HG02571 (cell line): ENCODE results near the gene GOLGA8N.
"Not testable (repeated sequence)": the region's sequence is repeated elsewhere in the genome, so short reads cannot be mapped to it uniquely, and the experiment has no call there.

Source experiments
- ATAC-seq: cut with Tn5 transposase; IDR thresholded peaks from one replicate; pipeline ENCODE4 v1.9.1; 2021; ENCODE audit warnings: mild to moderate bottlenecking, moderate library complexity; ENCODE audit not compliant: unreplicated experiment

GOLGA8N gene

GRCh38 chr15:32593151-32593550 lies at the start of gene GOLGA8N:
TSS of gene GOLGA8N (plus strand) at chr15:32593456.
- not testable (repeated sequence) for ATAC-seq

- ATAC-seq: not testable (repeated sequence)
Measured at GRCh38 chr15:32543456-32543855, 49.8 kb upstream of the GOLGA8N start.

GRCh38 chr15:32545129-32545528 lies 48.1 kb upstream of the GOLGA8N start:
- not testable (repeated sequence) for ATAC-seq

GRCh38 chr15:32554587-32554986 lies 38.7 kb upstream of the GOLGA8N start:
- not testable (repeated sequence) for ATAC-seq

GRCh38 chr15:32562198-32562597 lies 31.1 kb upstream of the GOLGA8N start:
- not testable (repeated sequence) for ATAC-seq

GRCh38 chr15:32568988-32569387 lies 24.3 kb upstream of the GOLGA8N start:
- ATAC-seq: not testable (repeated sequence)

- not testable (repeated sequence) for ATAC-seq
Measured at GRCh38 chr15:32578482-32578881, 14.8 kb upstream of the GOLGA8N start.

GRCh38 chr15:32585844-32586243 lies 7.4 kb upstream of the GOLGA8N start:
- not testable (repeated sequence) for ATAC-seq

- not testable (repeated sequence) for ATAC-seq
Measured at GRCh38 chr15:32609518-32609917, 16.3 kb downstream of the GOLGA8N start.

- ATAC-seq: not testable (repeated sequence)
Measured at GRCh38 chr15:32610719-32611118, 17.5 kb downstream of the GOLGA8N start.

GRCh38 chr15:32614712-32615050 lies 21.4 kb downstream of the GOLGA8N start:
- peak; percentile 29 for ATAC-seq

- peak; percentile 67 for ATAC-seq
Measured at GRCh38 chr15:32615051-32615870, 22.0 kb downstream of the GOLGA8N start, which contains the start of gene ARHGAP11A. TSS of gene ARHGAP11A (plus strand) at chr15:32615504. CDS start at chr15:32616212, 708 bp downstream.

- peak; percentile 3 for ATAC-seq
Measured at GRCh38 chr15:32615871-32616426, 22.7 kb downstream of the GOLGA8N start.

- no peak for ATAC-seq
Measured at GRCh38 chr15:32636410-32636809, 43.2 kb downstream of the GOLGA8N start.

- no peak for ATAC-seq
Measured at GRCh38 chr15:32636908-32637567, 43.8 kb downstream of the GOLGA8N start.

GRCh38 chr15:32637704-32638103 lies 44.4 kb downstream of the GOLGA8N start:
- no peak for ATAC-seq

- no peak for ATAC-seq
Measured at GRCh38 chr15:32641517-32642059, 48.3 kb downstream of the GOLGA8N start, which contains the start of gene SCG5. TSS of gene SCG5 (plus strand) at chr15:32641710. CDS start at chr15:32643593, 1,883 bp downstream.

GRCh38 chr15:32642667-32643435 lies 49.6 kb downstream of the GOLGA8N start:
- ATAC-seq: no peak

- no peak for ATAC-seq
Measured at GRCh38 chr15:32643907-32644445, 50.7 kb downstream of the GOLGA8N start.

- no peak for ATAC-seq
Measured at GRCh38 chr15:32646291-32646690, 53.0 kb downstream of the GOLGA8N start.
